Measurements from ENCODE around the gene KIF16B.

KIF16B gene

GRCh38 chr20:16444057-16444777 lies 129.0 kb downstream of the KIF16B start:
- TF ChIP-seq CREB5 (CRISPR knock-in tag; IDR thresholded peaks at IDR 0.05; ENCODE audit: low read depth) (no peak), TSHZ2 (CRISPR knock-in tag; IDR thresholded peaks at IDR 0.05) (no peak), RARB (CRISPR knock-in tag; IDR thresholded peaks at IDR 0.05) (no peak), CSDC2 (CRISPR knock-in tag; IDR thresholded peaks at IDR 0.05) (no peak), ZNF8 (CRISPR knock-in tag; IDR thresholded peaks at IDR 0.05) (no peak), ZC3H10 (CRISPR knock-in tag; IDR thresholded peaks at IDR 0.05) (no peak), ZFP30 (CRISPR knock-in tag; IDR thresholded peaks at IDR 0.05) (no peak), POU6F1 (CRISPR knock-in tag; IDR thresholded peaks at IDR 0.05; ENCODE audit: borderline replicate concordance, low read depth) (no peak), PPARA (CRISPR knock-in tag; IDR thresholded peaks at IDR 0.05; ENCODE audit: borderline replicate concordance) (no peak), GLIS3 (CRISPR knock-in tag; IDR thresholded peaks at IDR 0.05) (no peak), SNAI2 (CRISPR knock-in tag; IDR thresholded peaks at IDR 0.05) (no peak), ZNF70 (CRISPR knock-in tag; IDR thresholded peaks at IDR 0.05) (no peak), CSRNP3 (CRISPR knock-in tag; IDR thresholded peaks at IDR 0.05) (no peak), TCF4 (CRISPR knock-in tag; IDR thresholded peaks at IDR 0.05; ENCODE audit: borderline replicate concordance) (no peak), PATZ1 (CRISPR knock-in tag; IDR thresholded peaks at IDR 0.05; ENCODE audit: borderline replicate concordance) (no peak), BACH2 (CRISPR knock-in tag; IDR thresholded peaks at IDR 0.05; ENCODE audit: borderline replicate concordance) (no peak), ZNF565 (CRISPR knock-in tag; conservative IDR thresholded peaks at IDR 0.05; ENCODE audit: low read depth) (no peak)

GRCh38 chr20:16441546-16442164 lies 131.6 kb downstream of the KIF16B start:
- ATAC-seq = no peak
- no peak for TF ChIP-seq ISL1 (CRISPR knock-in tag; IDR thresholded peaks at IDR 0.05)
- TF ChIP-seq PPARA (CRISPR knock-in tag; IDR thresholded peaks at IDR 0.05; ENCODE audit: borderline replicate concordance) = no peak
- TF ChIP-seq PATZ1 (CRISPR knock-in tag; IDR thresholded peaks at IDR 0.05; ENCODE audit: borderline replicate concordance) = no peak
- TF ChIP-seq CSRNP3 (CRISPR knock-in tag; IDR thresholded peaks at IDR 0.05) = no peak
- peak; percentile 69; the same call in 1 of the 2 replicates for TF ChIP-seq TCF4 (CRISPR knock-in tag; IDR thresholded peaks at IDR 0.05; ENCODE audit: borderline replicate concordance)
- TF ChIP-seq ZNF70 (CRISPR knock-in tag; IDR thresholded peaks at IDR 0.05) = no peak

More at GRCh38 chr20:16444057-16444777, 129.0 kb downstream of the KIF16B start:
- ATAC-seq = peak; percentile 76

Measured in SK-N-SH treated with all-trans-retinoic acid at 6 μM for 48 hours (cell line).